Embryonic facial prominence (tissue), 1 donor: ENCODE measurements around the gene NADK.

Source experiments
- DNase-seq: peaks from one replicate; pipeline ENCODE4 v3.0.0-alpha.2; 2016; ENCODE audit errors: extremely low spot score

Gene NADK

DNA sequence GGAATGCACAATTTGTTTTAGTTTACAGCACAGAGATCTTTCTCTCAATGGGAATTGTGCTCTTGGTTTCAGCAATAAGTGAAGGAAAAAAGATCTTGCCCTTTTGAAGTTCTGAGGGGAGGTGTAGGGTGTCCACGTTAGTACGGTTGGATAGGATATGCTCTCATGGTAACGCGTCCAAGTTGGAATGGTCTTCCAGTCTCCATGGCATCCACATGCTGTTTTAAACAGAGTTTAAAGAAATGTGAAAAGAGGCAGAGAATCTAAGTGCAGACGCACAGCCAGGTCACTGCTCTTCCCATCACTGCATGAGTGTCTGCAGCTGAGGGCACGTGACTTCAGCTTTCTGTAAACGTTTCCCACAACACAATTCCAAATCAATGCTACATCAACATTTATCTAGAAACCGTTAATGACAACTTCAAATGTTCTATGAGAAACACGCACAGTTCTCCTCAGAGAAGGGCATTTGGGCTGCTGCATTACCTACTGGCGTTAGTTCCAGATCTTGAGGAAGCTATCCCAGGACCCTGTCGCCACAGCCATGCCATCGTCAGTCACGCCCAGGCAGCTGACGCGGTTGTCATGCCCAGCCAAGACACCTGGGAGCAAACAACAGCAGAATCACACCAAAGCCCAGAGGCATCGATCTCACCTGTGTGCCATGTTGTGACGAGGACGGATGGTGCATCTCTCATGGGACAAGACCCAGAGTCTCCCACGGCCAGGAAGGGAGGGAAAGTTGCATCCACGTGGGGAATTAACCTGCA, 8.8 kb upstream of the NADK start:
- no peak for DNase-seq

DNA sequence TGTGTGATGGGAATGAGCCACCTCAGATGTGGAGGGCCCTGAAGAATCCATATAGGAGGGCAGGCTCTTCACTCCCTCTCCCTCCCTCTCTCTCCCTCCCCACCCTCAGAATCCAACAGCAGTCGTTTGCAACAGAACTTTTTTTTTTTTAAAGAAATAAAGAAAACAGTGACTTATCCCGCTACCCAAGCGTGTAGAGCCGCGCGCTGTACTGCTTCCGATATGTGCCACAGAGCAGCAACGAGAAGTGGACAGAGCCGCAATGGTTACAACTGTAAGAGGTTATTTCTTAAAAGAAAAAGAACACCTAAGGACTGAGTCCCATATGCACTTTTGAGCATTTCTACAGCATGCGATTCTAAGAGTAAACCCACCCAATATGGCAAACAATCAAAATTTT, 7.4 kb upstream of the NADK start:
- no peak for DNase-seq

DNA sequence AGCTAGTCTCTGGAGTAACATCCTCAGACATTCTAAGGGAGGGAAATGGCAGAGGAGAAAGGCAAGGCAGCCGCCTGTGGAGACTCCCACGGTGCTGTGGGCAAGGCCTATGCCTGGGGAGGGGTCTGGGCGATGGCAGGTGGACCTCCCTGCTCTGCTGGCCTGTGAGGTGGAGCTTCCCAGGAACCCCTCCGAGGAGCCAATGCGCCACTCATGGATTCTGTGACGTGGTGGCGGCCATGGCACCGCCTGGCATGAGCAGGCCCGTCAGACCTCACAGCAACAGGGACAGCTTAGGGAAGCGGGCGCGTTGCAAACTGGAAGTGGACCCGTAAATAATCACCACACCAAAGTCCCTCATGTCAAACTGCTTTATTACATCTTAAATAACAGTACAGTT, 6.7 kb upstream of the NADK start:
- DNase-seq, result no peak

DNA sequence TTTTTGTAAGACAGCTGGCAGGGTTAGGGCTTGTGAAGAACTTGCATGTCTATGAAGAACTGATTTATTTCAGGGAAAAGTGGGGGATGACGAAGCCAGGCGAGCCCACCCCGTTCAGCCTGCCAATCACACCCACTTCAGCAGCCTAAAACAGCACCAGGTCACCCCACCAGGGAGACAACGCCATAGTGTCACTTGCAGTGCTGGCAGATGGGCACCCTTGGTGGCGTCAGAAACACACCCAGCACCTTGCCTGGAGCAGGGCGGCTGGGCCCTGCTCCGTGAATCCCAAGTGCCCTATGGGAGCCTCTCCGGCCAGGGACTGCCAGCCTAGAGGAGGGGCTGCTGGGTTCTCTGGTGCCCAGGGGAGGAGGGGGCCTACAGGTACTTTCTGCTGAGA, 5.0 kb upstream of the NADK start:
- DNase-seq, result no peak

DNA sequence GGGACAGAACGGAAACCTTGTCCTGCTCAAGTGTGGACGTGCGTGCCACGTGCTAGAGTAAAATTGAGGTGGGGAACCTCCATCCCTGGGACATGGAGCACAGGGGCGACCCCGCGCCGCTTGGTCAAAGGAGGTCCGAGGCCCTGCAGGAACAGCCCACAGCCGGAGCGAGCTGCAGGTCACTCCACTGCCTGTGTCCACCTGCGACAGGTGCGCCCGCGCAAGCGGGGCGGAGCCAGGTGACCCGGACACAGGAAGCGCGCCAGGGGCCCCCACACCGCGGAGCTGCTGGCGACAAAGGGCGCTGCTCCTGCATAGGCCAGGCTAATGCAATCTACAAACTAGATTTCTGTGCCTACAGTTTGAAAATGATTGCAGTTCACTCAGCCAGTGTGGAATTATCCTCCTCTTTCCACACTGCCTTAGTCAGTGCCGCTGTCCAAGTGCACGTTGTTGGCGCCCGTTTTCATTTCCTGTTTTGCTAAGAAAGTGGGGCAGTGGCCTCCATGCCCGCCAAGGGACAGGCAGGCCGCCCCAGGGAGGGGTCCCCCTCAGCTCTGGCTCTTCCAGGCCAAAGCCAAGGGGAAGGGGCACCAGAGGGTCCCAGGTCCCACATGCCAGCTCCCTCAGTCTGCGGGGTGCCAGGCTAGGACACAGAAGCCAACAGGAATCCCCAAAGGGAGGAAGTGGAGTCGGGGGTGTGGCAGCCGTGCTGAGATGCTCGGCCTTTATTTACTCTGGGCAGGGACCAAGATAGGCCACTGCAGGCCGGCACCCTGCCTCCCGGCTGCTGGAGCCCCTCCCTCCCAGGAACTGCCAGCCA, 4.3 kb upstream of the NADK start:
- no peak for DNase-seq

DNA sequence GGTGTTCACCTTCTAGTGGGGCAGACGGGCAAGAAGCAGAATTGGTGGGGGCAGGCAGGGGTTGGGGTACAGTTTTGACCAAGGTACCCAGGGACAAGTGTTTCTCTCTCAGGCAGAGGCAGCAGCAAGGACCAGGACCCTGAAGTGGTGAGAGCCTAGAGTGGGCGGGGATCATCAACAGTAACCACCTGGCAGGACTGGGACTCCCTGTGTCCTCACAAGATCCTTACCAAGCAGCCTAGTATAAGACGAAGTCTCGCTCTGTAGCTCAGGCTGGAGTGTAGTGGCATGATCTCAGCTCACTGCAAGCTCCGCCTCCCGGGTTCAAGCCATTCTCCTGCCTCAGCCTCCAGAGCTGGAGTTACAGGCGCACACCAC, 3.2 kb upstream of the NADK start:
- DNase-seq, result no peak

DNA sequence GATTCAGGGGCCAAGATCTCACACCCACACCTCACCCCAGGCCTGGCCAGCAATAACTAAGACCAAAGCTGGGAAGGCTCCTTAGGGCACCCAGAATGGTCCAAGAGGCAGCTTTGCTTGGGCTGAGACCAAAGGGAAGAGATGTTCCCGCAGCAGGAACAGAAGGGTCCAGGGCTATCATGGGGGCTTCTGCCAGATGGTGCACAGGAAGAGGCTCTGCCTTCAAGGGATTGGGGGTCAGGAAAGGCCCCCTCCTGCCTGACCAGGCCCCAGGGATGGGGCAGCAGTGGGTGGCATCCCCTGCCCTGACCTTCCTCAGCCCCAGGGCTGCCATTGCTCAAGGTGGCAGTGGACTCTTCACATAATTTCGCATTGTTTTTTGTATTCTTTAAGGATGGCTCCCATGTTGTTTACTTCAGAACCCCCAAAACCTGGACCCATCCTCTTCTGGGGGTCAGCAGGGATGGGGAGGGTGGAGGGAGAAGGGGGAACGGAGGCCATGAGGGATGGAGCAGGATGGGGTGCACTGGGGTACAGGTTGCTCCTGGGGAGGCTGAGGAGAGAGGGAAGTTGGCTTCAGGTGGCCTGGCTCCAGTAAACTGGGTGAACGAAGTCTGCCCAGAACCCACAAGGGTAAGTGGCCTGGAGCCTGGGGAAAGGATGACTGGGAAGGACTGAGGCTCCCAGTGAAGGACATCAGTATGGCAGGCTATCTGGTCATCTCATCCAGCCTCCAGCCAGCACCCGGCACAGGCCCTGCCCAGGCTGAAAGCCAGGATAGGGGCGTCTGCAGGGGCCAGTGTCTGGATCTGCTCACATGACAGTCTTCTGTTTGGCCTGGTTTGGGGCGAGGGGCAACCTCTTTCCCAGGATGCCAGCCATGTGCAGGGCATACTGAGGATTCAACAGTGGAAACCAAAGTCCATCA, 2.6 kb upstream of the NADK start:
- DNase-seq, result no peak

DNA sequence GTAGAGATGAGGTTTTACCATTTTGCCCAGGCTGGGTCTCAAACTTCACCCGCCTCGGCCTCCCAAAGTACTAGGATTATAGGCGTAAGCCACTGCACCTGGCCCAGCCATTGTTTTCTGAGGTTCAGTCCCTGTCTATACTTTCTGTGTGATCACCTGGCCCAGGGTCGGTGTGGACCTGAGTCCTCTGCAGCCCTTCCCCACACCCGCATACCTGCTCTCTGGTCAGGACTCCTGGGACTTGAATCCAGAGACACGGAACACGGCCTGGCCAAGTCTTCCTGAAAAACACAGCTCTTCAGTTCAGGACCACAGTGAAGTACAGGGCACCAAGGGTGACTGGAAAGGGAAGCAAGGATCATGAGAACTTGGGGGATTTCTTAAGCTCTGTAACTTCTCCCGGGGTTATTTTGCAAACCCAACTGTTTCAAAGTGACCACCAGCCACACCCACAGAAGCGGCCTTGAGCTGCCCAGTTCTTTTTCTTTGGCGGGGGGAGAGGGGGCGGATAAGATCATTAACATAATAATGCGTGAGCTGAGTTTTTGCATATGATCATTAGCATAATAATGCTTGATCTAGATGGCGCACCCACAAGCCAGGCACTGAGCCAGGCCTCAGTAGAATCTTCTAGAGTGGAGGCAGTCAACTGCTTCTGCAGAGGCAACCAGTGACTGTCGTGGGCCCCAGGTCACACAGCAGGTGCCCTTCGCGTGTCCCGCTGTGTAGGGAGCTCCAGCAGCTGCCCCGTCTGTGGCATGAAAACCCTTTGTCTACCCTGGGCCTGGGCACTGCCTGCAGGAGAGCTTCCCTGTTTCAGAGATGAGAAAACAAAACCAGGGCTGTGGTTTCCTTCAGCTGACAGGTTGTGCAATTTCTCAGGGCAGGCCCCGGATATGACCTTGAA, 1.7 kb upstream of the NADK start:
- no peak for DNase-seq

DNA sequence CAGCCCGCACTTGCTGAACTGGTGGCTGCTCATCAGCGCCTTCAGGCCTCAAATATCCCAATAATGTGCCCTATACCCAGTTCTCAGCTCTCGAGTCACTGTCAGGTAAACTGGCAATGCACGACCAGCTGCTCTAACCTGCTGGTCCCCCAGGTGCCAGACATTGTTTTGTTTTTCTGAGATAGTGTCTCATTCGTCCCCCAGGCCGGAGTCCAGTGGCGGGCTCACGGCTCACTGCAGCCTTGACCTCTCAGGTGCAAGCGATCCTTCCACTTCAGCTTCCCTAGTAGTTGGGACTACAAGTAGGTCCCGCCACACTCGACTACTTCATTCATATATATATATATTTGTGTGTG, 1.0 kb upstream of the NADK start:
- DNase-seq, result no peak

DNA sequence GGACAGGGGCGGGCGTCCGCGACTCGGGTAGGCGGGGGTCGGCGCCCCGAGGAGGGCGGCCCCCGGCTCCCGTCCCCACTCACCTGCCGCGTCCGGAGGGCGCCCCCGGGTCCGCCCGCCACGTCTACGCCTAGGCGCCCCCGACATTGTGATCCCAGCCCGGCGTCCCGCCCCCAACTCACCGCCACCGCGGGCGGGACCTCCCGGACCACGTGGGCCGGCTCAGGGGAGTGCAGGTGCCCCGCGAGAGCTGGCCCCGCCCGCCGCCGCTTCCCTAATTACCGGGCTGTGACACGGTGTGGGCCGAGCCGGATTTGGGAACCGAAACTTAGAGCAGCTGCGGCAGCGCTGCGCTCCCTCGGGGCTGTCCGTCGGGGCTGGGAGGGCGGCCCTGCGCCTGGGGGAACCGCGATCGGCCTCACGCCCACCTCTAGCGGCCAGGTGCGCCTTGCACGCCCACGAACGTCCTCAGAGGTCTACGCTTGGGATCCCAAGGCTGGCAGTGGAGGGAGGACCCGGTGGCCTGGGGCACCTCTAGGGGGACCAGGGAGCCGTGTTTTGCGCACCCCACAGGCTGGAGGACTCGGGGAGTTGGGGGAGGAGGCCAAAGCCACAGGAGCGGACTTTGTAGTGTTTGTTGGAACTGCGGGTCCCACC, 521 bp upstream of the NADK start:
- no peak for DNase-seq

DNA sequence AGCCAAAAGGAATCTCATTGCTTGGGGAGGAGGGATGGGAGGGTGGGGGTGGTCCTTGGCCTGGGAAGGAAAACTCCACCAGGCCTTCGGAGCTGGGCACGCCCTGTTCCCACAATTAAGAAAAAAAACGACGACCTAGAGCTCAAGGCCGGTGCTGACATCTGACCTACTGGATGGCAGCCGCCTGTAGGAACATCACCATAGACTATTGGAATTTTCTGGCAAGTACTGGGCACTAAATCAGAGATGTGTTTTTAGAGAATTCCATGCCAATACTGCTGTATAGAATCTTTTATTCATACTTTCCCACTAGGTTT, 729 bp downstream of the NADK start:
- DNase-seq, result no peak

DNA sequence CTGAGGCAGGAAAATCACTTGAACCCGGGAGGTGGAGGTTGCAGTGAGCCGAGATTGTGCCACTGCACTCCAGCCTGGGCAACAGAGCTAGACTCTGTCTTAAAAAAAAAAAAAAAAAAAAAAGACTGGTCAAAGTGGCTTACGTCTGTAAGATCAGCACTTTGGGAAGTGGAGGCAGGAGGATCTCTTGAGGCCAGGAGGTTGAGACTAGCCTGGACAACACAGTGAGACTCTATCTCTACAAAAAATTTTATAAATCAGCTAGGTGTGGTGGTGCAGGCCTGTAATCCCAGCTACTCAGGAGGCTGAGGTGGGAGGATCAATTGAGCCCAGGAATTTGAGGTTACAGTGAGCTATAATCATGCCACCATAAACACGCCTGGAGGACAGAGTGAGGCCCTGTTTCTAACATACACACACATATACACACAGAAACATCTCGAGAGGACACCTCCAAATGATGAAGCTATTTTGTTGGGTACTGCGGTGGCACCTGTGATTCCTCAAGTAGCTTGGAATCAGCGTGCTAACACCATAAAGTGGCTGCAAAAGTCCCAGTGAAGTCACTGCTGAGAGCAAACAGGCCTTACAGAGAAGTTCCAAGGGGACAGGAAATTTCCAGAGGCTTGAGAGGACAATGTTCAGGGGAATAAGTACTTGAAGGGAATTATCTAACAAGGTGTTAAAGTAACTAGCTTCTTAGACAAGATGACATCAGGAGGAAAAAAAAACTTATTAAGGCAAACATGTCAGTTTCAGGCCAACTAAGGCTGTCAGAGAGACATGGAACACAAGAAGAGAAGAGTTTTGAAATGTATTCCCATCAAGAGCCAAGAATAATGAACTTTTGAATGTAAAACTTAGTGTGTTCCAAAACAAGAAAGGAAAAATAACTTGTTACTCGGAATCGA, 1.3 kb downstream of the NADK start:
- no peak for DNase-seq

DNA sequence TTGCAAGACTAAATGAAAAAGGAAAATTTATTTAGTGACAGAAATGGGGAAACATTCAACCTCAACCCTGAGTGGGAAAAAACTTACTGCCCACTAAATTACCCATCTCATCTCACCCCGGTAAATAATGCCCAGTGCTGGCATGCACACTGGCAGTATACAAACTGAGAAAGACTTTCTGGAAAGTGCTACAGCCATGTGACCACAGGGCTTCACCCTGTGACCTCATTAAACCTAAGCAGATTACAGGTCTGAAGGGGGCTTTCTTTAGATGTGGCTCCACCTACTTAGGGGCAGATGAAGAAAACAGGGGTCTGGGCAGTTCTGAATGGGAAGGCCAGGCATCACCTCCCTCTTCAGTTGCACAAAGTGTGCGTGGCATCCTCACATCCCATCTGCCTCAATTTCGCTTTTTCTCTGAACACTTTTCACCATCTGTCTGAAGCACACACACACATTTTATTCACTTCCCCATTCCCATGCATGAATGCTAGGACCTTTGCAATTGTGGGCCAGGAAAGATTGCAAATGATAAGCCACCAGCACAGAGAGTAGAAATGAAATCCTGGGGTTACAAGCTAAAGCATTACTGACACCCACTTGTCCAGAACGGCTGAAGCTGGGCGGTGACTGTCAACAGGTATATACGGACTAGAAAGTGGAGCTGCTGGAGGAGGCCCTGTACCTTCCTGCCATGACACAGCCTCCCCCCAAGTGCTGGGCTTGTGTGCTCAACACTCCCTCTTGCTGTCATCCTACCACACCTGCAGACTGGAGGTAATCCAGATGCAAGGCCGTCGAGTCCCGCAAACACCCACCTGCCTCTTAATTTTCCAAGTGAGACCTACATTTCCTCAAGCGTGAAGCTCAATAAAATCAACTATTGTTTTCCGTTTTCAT, 2.7 kb downstream of the NADK start:
- DNase-seq, result no peak

DNA sequence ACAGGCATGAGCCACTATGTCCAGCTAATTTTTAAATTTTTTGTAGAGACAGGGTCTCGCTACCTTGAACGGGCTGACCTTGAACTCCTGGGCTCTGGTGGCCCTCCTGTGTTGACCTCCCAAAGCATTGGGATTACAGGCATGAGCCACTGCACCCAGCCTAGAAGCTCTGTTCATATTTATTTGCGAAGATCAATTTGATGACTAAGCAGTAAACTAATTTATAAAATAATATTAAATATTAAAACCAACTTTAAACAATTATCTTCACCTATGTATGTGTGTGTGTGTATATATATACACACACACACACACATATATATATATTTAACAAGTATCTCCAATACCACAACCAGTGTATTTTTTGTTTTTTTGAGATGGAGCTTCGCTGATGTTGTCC, 4.4 kb downstream of the NADK start:
- no peak for DNase-seq

DNA sequence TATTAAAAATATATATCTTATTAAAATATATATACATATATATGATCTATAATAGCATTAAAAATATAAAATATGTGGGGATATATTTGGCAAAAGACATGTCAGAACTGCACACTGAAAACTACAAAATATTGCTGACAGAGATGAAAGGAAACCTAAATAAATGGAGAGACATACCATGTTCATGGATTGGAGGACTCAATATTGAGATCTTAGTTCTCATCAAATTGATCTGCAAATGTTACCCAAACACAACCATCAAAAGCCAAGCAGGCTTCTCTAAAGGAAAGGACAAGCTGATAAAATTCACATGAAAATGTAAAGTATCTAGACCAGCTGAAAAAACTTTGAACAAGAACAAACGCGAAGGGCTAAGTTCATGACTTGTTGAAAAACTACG, 7.2 kb downstream of the NADK start:
- no peak for DNase-seq

DNA sequence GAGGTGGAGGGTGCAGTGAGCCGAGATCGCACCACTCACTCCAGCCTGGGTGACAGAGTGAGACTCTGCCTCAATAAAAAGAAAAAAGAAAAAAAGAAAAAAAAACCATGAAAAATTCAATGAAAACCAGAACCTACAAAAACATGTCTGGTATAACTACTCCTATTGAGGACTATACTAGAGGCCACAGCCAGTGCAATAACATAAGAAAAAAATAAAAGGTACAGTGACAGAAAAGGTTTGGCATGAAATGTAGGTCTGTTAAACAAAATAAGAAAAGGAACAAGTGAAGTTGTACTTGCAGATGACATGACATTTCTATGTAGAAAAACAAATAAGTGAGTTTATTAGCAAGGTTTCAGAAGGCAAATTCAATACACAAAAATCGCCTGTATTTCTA, 8.2 kb downstream of the NADK start:
- DNase-seq, result no peak

DNA sequence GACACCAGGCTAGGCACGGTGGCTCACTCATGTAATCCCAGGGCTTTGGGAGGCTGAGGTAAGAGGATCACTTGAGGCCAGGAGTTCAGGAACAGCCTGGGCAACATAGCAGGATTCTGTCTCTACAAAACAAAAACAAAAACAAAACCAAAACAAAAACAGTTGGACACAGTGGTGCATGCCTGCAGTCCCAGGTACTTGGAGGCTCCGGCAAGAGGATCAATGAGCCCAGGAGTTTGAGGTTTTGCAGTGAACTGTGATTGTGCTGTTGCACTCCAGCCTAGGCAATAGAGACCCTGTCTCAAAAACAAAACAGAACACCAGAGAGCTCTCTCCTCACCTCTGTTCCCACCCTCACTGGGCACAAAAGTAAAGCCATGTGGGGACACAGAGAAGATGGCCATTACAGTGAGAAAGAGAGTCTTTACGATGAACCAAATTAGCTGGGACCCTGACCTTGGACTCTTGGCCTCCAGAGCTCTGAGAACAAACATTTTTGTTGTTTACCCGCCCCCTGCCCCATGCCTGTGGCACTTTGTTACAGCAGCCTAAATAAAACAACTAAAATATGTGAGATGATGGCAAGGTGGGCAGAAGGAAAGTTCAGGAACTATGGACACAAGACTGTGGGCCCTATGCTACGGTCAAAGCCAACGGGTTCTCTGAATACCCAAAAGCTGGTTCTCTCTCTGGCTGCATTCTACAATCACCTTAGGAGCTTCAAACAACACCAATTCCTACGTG, 9.8 kb downstream of the NADK start:
- DNase-seq, result no peak

DNA sequence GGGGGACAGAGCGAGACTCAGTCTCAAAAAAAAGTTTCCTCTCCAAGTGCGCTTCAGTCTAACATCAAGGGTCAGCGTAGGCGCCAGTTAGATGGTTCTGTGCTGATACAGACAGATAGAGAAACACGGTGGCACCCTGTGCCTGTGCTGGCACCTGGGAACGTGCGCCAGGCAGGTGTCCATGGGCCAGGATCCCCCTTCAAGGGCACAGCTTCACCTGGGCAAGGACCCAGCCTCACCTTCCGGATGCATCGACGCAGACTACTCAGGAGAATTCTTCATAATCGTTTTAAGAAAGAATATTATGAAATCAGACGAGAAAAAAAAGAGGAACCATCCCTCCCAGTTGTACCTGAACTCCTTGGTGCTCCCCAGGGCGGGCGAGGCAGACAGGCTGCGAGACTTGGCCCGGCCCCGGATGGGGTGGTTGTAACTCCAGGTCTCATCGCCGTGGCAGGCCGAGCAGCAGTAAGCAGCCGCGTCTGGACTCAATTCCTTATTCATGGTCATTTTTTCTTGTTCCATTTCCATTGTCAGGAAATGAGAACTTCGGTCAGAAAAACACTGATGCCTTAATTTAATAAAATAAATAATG, 13.3 kb downstream of the NADK start:
- no peak for DNase-seq
